ENCODE measurements around the gene GRIFIN.

Gene GRIFIN, protein sequence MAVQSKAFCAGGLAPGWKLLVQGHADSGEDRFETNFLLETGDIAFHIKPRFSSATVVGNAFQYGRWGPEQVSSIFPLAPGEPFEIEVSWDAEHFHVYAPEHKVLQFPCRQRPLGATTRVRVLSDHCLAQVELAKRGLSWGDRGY

DNA sequence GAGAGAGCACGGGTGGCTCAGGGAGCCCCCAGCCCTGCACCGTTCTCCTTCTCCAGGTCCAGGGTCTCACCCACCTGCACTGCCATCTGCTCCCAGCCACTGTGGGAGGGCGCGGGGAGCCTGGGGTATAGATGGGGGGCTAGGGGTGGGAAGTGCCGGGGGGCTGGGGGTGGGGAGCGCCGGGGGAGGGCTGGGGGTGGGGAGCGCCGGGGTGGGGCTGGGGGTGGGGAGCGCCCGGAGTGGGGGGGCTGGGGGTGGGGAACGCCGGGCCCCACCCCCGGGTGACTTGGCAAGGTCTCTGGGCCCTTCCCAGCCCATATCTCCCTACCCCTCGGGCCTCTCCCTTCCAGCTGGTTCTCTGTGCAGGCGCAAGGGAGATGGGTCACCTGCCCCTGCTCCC is at the start of gene GRIFIN:
Gene GRIFIN, minus strand, starts transcription at position 101 of the 400 bp plus-strand sequence. Its CDS starts 15 bp downstream, at position 86.
- DNase-seq: no peak

DNA sequence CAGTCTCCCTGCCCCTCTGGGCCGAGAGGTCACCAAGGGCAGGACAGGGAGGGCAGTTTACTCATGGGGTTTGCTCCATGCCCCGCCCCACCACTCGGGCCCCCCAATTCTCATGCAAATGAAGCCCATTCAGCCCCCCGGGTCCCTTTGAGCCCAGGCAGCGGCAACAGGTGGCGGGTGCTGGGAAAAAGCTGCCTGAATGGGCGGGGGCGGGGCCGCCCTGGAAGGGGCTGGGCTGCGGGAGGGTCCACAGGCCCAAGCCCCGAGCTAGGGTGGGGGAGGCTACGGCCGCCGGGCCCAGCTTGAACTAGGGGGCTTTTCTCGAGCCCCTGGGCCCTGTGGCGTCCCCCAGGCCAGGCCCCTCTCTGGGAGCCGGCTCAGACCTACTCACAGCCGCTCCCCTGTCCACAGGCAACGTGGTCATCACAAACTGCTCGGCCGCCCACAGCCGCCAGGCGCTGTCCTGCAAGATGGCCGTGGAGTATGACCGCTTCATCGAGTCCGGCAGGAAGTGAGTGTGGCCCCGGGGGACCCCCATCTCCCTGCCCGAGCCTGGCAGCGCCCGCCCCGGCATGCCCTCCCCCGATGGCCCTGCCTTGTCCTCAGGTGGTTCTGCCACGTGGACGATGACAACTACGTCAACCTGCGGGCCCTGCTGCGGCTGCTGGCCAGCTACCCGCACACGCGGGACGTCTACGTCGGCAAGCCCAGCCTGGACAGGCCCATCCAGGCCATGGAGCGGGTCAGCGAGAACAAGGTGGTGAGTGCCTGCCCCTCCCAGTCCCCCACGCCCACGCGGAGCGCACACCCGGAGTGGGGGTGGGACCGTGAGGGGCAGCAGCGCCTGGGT is 48.8 kb upstream of the GRIFIN start:
- no peak for DNase-seq

DNA sequence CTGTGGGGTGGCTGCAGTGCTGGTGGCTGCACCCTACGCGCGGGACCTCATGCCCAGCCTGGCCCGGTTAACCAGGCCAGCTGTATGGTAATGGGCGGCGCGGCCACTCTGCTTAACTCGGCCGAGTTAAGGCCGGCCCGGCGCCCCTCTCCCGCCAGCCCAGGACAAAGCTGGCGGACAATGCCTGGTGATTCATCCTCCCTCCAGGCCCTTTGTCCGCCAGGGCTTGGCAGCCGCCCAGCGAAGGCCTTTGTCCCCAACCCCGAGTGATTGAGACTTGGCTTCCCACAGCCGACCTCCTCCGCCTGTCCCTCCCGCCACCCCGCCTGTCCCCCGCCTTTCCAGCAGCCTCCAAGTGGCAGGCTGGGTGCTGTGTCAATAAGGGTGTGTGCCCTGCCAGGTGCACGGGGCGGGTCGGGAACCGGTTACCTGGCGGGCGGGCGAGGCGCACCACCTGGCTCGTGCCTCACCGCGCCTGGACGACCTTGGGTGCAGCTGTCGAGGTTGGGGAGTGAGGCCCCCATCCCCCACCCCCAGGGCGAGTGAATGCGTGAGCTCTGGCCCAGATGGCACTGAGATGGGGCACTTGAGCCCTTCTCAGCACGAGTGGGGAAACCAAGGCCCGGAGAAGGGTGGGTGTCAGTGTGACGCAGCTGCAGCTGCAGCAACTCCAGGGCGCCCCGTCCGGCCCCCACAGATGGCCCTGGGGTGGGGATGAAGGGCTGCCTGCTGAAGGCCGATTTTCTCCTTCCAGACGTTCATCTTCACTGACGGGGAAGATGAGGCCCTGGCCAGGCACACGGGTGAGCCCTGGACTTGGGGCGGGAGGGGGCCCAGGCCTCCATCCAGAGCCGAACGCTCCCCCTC is 48.0 kb upstream of the GRIFIN start:
- DNase-seq: peak; percentile 47

DNA sequence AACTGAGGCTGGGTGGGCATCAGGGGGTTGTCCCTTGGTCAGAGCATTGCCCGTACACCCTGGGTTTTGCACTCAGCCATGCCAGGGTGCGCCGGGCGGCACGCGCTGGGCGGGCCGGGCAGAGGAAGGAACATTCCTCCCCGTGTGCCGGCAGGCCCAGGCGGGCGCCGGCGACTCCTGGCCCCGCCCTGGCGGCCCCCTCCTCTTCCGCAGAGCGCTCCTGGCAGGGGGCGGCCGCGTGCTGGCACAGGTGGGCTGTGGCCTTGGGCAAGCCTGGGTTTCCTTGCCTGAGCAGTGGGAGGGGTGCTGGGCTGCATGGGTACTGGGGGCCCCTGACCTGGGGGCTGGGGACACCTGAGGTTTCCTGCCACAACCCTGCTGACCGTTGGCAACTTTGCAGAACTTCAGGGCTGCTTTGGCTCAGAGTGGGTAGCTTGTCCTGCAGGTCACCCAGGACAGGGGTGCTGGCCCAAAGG is 47.3 kb upstream of the GRIFIN start:
- no peak for DNase-seq

DNA sequence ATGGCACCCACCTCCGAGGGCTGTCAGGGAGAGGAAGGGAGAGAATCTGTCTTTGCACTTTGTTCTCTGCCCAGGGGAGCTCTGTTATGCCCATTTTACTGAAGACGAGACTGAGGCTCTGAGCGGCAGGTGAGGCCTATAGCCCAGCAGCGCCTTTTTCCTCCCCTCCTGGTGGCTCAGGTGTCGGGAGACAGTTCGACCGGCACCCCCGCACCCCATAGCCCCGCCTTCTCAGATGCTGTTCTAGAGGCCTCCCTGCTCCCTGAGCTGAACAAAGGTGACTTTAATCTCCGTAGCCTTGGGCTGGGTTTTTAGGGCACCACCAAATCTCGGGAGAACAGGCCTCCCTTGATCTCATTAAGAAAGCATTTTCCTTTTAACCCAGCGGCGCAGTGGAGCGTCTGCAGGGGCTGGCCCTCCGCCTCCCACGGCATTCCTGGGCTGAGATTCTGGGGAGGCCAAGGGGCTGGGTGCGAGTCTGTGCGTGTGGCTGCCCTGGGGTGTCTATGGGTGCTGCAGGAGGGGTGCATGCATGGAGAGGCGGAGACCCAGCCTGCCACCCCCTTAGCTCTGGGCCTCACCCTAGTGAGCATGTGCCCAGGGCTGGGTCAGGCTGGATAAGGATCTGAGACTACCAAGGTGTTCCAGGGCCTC is 46.7 kb upstream of the GRIFIN start:
- DNase-seq: no peak

DNA sequence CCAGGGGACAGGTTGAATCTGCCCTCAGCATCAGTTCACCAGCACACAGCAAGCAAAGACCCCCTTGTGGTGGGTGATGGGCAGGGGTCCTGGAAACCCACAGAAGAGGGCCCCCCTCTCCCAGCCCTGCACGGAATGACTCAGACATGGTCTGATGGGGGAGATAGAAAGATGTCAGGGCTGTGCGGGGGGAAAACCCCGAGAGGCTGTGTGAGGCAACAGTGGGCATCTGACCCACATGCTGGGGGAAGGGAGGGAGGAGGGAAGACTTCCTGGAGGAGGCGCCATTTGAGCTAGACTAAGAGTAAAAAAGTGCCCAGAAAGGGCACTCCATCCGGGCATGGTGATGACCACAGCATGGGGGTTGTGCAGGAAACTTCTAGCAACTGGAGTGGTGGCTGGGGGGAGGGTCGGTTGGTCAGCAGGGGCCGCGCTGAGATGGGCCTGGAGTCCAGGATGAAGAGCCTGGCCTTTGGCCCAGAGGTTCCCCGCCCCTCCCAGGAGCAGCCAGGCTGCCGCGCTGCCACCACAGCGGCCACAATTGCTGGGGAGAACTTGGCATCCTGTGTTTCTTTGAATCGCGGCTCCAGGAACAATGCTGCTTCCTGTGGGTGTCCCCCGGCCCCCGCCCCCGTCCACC is 45.9 kb upstream of the GRIFIN start:
- peak; percentile 81 to 83 for DNase-seq

DNA sequence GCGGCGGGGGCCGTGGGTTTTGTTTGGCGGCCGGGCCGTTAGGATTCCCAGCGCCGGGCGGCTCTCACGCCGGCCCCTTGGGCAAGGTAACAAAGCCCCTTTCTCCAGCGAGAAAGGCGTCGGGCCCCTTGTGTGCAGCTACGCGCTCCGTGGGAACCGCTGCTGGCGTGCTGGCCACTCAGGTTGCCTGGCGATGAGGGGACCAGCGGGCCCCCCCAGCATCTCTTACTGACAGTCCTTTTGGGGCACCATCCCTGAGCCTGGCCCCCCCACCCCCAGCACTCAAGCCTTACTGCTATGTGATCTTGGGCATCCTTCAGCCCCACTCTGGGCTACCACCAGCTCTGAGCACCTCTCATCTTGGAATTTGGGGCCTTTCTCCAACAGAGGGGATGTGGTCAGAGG is 45.1 kb upstream of the GRIFIN start:
- no peak for DNase-seq

DNA sequence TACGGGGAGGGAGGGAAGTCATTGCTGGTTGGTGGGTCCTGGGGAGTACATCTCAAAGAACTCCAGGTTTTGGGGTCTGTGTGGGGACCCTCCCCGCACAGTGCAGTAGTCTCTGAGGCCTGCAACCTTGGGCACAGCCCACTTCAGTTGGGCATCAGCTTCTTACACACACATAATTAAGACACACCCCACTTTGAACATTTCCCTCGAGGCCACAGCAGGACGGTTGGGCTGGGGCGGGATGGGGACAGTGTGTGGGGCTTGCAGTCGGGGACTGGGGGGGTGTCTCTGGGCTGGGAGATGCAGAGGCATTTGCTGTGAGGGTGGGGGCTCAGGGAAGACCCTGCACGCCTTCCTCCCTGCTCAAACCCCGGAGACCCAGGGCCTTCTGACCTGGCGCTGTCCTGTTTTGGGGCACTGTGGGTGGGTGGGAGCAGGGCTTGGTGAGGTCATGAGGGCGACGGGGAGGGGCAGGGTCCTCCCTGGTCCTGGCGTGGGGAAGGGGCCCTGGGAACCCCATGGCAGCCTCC is 44.6 kb upstream of the GRIFIN start:
- DNase-seq: no peak

DNA sequence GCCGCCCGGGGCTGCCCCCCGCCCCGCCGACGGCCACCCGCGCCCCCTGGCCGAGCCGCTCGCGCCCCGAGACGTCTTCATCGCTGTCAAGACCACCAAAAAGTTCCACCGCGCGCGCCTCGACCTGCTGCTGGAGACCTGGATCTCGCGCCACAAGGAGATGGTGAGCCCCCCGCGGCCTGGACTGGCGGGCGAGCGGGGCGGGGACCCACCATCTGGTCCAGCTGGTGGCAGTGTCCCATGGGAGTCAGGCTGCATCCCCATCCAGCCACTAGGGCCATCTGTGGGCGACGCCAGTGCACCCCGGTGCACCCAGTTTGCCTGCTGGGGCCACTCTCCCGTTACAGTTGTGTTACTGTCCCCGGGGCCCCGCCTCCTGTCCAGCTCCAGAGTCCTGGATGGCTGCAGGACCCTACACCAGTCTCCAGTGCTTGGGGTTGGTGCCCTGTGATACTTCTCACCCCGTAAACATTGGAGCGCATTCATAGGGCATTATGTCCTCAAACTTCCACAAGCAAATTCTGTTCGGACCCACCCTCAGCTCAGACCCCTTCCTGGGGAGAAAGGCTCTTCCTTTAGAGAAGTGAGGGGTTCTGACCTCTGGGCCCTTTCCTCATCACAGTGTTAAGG is 44.0 kb upstream of the GRIFIN start:
- DNase-seq: peak; percentile 49 to 51

DNA sequence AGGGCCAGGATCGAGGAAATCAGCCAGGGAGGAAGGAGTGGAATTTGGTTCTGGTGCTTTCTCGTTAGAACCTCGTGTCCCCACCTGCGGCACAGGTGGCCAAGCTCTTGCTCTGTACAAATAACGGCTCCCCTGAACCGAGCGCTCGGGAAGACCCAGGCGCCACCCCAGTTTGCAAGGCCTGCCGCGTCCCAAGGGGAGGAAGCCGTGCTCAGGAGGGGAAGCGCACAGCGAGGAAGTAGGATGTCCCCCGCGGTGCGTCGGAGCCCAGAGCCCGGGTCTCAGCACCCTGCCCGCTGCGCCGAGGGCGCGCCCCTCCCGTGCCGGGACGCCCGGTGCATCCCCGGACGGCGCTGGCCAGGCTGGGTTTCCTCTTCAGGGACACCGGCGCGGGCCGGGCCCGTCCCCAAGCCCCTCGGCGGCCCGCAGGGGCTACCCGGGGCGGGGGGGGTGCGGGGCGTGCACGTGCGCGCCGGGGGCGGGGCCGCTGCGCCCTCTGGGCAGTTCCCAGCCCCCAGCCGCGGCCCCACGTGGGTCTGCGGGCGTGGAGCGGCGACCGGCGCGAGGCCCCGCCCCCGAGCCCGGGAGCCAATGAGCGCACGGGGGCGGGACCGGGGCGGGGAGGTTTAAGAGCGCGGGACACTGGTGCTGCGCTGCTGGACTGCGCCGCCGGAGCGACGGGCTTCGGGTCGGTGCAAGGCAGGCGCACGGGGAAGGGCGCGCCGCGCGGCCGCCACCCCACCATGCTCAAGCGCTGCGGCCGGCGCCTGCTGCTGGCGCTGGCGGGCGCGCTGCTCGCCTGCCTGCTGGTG is 43.1 kb upstream of the GRIFIN start, which contains the start of gene LFNG:
Gene LFNG, plus strand, starts transcription at position 656 of the 812 bp plus-strand sequence. Its CDS starts 88 bp downstream, at position 744.
- DNase-seq: peak; percentile 88 to 94

DNA sequence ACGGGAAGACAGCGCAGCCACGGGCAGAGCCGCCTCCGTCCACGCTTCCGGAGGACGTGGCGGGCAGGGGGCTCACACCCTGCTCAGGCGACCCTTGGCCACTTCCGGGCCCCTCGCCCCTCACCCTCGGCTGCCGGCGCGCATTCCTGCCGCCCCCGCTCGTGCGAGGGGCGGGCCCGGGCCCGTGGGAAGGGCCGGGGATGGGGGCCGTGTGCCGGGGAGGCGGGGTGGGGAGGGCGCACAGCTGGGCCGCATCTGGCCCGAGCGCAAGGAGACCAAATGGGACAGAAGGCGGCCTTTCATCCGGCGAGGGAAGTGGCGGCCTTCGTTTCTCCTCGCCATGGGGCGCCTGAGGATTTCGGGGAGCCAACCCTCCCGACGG is 42.5 kb upstream of the GRIFIN start:
- DNase-seq: no peak

DNA sequence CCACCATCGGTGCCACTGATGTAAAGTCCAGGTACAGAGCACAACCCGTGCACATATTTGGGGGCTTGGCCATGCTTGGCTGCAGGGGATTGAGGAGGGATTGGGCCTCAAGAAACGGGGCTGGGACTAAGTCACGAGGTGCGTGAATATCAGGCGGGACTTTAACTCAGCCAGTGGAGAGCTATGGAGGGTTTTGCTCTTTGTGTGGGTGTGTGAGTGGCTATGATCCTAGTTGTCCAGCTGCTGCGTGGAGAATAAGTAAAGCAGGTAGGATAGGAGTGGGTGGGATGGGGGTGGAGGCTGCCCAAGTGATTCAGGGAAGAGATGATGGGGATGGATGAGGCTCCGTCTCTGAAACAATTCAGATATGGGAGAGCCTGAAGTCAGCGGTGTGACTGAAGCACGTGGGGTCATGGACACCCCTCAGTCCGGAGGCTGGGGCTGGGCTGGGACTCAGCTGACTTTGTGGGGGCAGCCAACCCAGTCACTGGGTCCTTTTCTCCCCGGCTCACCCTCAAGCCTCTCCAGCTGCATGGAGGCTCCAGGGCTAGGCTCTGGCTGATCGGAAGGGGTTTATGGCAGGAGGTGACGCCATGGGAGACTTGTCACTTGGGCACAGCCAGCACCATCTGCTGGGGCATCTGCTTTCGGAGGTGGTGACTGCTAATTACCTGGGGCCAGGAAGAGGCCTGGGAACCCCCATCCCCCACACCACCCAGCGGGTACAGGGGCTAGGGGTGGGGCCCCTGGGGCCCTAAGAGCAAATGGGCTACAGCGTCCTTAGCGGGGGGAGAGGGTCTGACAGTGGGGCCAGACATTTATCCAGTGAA is 41.7 kb upstream of the GRIFIN start:
- DNase-seq: no peak

DNA sequence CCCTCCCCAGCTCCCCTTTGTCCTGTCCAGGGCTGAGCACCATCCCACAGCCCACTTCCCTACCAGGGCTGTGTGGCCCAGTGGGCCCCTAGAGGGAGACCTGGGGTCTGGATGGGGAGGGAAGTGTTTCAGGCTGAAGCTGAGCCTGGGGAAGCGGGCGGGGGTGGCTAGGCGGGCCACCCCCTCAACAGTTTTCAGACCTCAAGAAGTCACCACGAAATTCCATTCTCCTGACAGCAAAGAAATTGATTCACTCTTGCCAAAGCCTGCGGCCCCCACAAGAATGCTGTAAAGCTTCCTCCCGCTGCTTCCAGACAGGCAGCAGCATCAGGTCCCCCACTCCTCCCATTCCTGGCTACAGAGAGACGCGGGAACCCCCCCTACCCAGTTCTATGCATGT is 40.8 kb upstream of the GRIFIN start:
- no peak for DNase-seq

DNA sequence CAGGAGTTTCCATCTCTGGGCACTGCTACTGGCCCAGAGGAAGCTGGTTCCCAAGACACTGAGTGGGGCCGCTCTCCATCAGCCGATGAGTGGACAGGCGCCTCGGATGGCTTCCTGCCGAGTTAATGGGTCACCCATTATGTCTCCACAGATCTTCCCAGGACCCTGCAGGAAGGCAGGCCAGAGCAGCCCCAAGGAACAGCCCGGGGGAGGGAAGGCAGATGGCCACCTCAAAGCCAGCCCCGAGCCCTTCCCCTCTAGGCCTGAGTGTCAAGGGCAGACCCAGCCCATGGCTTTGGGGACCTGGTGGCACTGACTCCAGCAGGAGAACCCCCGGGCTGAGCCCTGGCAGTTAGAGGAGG is 40.0 kb upstream of the GRIFIN start:
- no peak for DNase-seq

DNA sequence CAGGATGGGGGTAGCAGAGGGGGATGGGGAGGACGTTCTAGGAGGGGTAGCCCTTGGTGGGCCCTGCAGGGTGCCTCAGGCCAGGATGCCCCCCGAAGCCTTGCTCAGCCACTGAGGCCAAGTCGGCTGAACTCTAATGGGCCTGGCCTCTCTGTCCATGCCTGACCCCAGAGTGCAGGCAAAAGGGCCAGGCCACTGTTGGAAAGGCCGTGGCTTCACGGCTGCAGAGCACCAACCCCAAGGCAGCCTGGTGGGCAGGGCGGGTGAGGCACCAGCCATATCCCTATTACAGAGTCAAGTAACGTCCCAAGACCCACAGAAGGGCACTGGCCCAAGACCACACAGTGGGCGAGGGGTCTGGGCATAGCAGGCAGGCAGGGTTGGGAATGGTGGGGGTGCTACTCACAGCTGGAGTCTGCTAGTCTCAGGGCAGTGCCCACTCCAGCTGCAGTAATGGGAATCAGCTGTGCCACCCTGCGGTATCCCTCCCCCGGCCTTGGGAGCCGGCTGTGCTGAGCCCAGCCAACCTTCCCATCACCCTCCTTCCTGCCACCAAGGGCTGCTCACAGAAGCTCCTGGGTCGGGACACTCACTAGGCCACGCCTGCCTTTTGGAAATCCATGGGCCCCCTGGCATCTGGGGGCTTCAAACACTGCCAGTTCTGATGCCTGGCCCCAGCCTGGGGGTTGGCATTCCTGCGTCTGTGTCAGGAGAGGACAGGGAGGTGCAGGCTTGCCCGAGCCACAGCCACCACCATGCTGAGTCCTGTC is 39.4 kb upstream of the GRIFIN start:
- no peak for DNase-seq

DNA sequence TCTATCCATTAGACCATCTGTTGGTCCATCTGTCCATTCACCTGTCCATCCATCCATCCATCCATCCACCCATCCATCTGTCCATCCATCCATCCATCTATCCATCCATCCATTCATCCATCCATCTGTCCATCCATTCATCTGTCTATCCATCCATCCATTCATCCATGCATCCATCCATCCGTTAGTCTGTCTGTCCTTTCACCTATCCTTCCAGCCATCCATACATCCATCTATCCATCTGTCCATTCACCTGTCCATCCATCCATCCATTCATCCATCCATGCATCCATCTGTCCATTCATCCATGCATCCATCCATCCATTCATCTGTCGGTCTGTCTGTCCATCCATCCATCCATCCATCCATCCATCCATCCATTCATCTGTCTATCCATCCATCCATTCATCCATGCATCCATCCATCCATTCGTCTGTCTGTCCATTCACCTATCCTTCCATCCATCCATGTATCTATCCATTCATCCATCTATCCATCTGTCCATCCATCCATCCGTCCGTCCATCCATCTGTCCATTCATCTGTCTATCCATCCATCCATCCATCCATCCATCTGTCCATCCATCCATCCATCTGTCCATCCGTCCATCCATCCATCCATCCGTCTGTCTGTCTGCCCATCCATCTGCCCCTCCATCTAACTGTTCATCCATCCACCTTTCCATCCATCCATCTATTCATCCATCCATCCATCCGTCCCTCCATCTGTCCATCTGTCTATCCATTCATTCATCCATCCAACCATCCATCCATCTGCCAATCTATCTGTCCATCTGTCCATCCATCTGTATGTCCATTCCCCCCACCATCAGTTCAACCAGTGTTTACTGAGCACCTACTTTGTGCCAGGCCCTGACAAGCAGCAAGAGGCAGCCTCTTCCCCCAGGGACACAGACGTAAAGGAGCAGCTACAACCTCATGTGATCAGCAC is 38.5 kb upstream of the GRIFIN start:
- DNase-seq: no peak

DNA sequence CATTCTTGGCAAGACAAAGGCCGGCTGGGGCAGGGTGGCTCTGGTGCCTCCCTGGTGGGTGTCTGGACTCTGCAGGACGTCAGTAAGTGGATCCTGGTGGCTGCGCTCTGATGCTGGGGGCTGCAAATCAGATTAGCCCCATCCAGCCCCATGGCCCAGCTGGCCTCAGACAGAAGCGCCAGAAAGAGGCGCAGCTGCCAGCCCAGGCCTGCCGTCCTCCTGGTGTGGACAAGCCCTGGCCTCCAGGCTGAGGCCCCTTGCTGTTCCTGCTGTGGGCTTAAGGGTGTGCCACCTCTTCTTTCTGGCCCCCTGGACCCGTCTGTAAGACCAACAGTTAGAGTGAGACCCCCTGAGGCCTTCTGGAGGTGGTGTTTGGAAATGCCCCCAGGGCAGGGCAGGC is 37.5 kb upstream of the GRIFIN start:
- no peak for DNase-seq

DNA sequence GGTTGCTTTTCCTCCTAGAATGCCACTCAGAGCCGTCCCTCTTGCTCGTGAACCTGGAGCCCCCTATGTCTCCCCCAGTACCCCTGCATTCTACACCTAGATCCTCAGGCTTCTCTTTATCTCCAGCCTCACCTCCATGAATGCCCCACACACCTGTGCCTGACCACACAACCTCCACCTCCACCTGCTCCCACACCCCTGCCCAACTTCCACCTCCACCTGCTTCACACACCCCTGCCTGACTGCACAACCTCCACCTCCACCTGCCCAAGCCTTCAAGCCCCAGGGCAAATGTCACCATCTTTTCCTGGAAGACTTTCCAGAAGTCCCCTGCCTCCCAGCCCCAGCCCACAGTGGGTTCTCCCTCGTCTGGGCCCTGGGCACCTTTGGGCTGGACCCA is 36.5 kb upstream of the GRIFIN start:
- no peak for DNase-seq
